Cortex of kidney (tissue), 1 donor: ENCODE results near the gene RFTN1.

Source experiments
- DNase-seq: peaks from one replicate; lab custom pipeline; 2025; lab: John Stamatoyannopoulos, UW

RFTN1 gene

GRCh38 chr3:16529264-16529663 lies 15.8 kb upstream of the RFTN1 start:
- no peak for DNase-seq

- DNase-seq = no peak
These were observed 15.1 kb upstream of the RFTN1 start for GRCh38 chr3:16528581-16528993.

GRCh38 chr3:16528106-16528505 lies 14.6 kb upstream of the RFTN1 start:
- DNase-seq = no peak

GRCh38 chr3:16524196-16524595 lies 10.7 kb upstream of the RFTN1 start:
- no peak for DNase-seq

- no peak for DNase-seq
These were observed 10.3 kb upstream of the RFTN1 start for GRCh38 chr3:16523778-16524177.

- no peak for DNase-seq
These were observed 9.3 kb upstream of the RFTN1 start for GRCh38 chr3:16522834-16523233.

GRCh38 chr3:16520970-16521881 lies 7.7 kb upstream of the RFTN1 start:
- no peak for DNase-seq

- no peak for DNase-seq
These were observed 6.9 kb upstream of the RFTN1 start for GRCh38 chr3:16520241-16520969.

- no peak for DNase-seq
These were observed 3.4 kb upstream of the RFTN1 start for GRCh38 chr3:16516695-16517481.

GRCh38 chr3:16515885-16516420 lies 2.5 kb upstream of the RFTN1 start:
- DNase-seq = no peak

- no peak for DNase-seq
These were observed 1.4 kb upstream of the RFTN1 start for GRCh38 chr3:16514755-16515353.

- no peak for DNase-seq
These were observed 662 bp upstream of the RFTN1 start for GRCh38 chr3:16514021-16514700.

- no peak for DNase-seq
These were observed 911 bp downstream of the RFTN1 start for GRCh38 chr3:16512435-16513140.

- DNase-seq = no peak
These were observed 1.6 kb downstream of the RFTN1 start for GRCh38 chr3:16511681-16512434.

GRCh38 chr3:16510620-16511319 lies 2.7 kb downstream of the RFTN1 start:
- DNase-seq = no peak

- DNase-seq = no peak
These were observed 3.5 kb downstream of the RFTN1 start for GRCh38 chr3:16509721-16510619.

GRCh38 chr3:16508591-16508995 lies 4.9 kb downstream of the RFTN1 start:
- DNase-seq = no peak

- no peak for DNase-seq
These were observed 5.3 kb downstream of the RFTN1 start for GRCh38 chr3:16508243-16508578.
